H9 (cell line): ENCODE results near the gene HIC1. TPM values are rescaled to one million over a fixed set of nuclear protein-coding genes. Genes with fewer than 3 reads are reported as not detected.

Source experiments
- DNase-seq: peaks from one replicate; pipeline ENCODE4 v3.0.0-alpha.2; 2017
- H2AFZ ChIP-seq: one replicate; pipeline ENCODE4 v1.6.1; 2013; ENCODE audit warnings: mild to moderate bottlenecking, low read length, control low read depth, moderate library complexity
- H2AK5ac ChIP-seq: 2 replicates; pipeline ENCODE4 v1.6.1; 2013; ENCODE audit warnings: low read length, control low read depth, mixed read lengths; ENCODE audit not compliant: insufficient read length
- H2BK120ac ChIP-seq: one replicate; pipeline ENCODE4 v1.6.1; 2013; ENCODE audit warnings: low read depth, mild to moderate bottlenecking, low read length, control low read depth, inconsistent platforms; ENCODE audit not compliant: poor library complexity, severe bottlenecking
- H2BK12ac ChIP-seq: 2 replicates; pipeline ENCODE4 v1.6.1; 2013; ENCODE audit warnings: low read length, control low read depth, mixed read lengths, low read depth; ENCODE audit not compliant: insufficient read length
- H2BK15ac ChIP-seq: 2 replicates; pipeline ENCODE4 v1.6.1; 2013; ENCODE audit warnings: low read depth, low read length, control low read depth
- H2BK20ac ChIP-seq: one replicate; pipeline ENCODE4 v1.6.1; 2013; ENCODE audit warnings: low read depth, mild to moderate bottlenecking, low read length, control low read depth, inconsistent platforms; ENCODE audit not compliant: poor library complexity, severe bottlenecking
- H2BK5ac ChIP-seq: 2 replicates; pipeline ENCODE4 v1.6.1; 2013; ENCODE audit warnings: low read length, control low read depth, mixed read lengths; ENCODE audit not compliant: insufficient read length
- H3K14ac ChIP-seq: 2 replicates; pipeline ENCODE4 v1.6.1; 2013; ENCODE audit warnings: low read length, control low read depth; ENCODE audit not compliant: insufficient read depth
- H3K18ac ChIP-seq: 2 replicates; pipeline ENCODE4 v1.6.1; 2013; ENCODE audit warnings: low read depth, mild to moderate bottlenecking, mixed read lengths, low read length, control low read depth; ENCODE audit not compliant: insufficient read length
- H3K23ac ChIP-seq: 2 replicates; pipeline ENCODE4 v1.6.1; 2013; ENCODE audit warnings: low read length, control low read depth, mixed read lengths, low read depth; ENCODE audit not compliant: insufficient read length
- H3K23me2 ChIP-seq: 2 replicates; pipeline ENCODE4 v1.6.1; 2013; ENCODE audit warnings: low read depth, mild to moderate bottlenecking, mixed read lengths, low read length, control low read depth; ENCODE audit not compliant: insufficient read length, poor library complexity, severe bottlenecking
- H3K27ac ChIP-seq: 2 replicates; pipeline ENCODE4 v1.5.1; 2013; ENCODE audit warnings: low read length, control low read depth, mixed read lengths, low read depth; ENCODE audit not compliant: insufficient read length
- H3K27me3 ChIP-seq: 2 replicates; pipeline ENCODE4 v1.6.1; 2013; ENCODE audit warnings: low read length, control low read depth, inconsistent platforms; ENCODE audit not compliant: insufficient read depth
- H3K4ac ChIP-seq: 2 replicates; pipeline ENCODE4 v1.6.1; 2013; ENCODE audit warnings: low read depth, mild to moderate bottlenecking, control low read depth, inconsistent platforms, low read length, moderate library complexity
- H3K4me1 ChIP-seq: 2 replicates; pipeline ENCODE4 v1.6.1; 2013; ENCODE audit warnings: low read length, control low read depth, inconsistent platforms; ENCODE audit not compliant: insufficient read depth
- H3K4me2 ChIP-seq: 2 replicates; pipeline ENCODE4 v1.6.1; 2013; ENCODE audit warnings: low read length, control low read depth, mixed read lengths; ENCODE audit not compliant: insufficient read length, insufficient read depth
- H3K56ac ChIP-seq: 2 replicates; pipeline ENCODE4 v1.6.1; 2013; ENCODE audit warnings: low read depth, mild to moderate bottlenecking, mixed read lengths, low read length, control low read depth; ENCODE audit not compliant: insufficient read length
- H3K79me1 ChIP-seq: 2 replicates; pipeline ENCODE4 v1.6.1; 2013; ENCODE audit warnings: low read depth, mild to moderate bottlenecking, moderate library complexity, low read length, control low read depth, inconsistent platforms; ENCODE audit not compliant: insufficient read depth, poor library complexity, severe bottlenecking
- H3K79me2 ChIP-seq: 2 replicates; pipeline ENCODE4 v1.6.1; 2013; ENCODE audit warnings: low read length, control low read depth, inconsistent platforms; ENCODE audit not compliant: insufficient read depth
- H3K9ac ChIP-seq: 2 replicates; pipeline ENCODE4 v1.6.1; 2013; ENCODE audit warnings: low read length, control low read depth, mixed read lengths; ENCODE audit not compliant: insufficient read length; ENCODE audit errors: extremely low read depth
- H3K9me3 ChIP-seq: one replicate; pipeline ENCODE4 v1.6.1; 2013; ENCODE audit warnings: low read depth, low read length, inconsistent platforms; ENCODE audit not compliant: control insufficient read depth
- H3T11ph ChIP-seq: one replicate; pipeline ENCODE4 v1.6.1; 2013; ENCODE audit warnings: mild to moderate bottlenecking, low read length, control low read depth, inconsistent platforms
- H4K20me1 ChIP-seq: one replicate; pipeline ENCODE4 v1.6.1; 2013; ENCODE audit not compliant: control insufficient read depth, insufficient read length, insufficient read depth
- H4K5ac ChIP-seq: 2 replicates; pipeline ENCODE4 v1.6.1; 2013; ENCODE audit warnings: low read depth, mild to moderate bottlenecking, mixed read lengths, low read length, control low read depth; ENCODE audit not compliant: insufficient read length
- H4K8ac ChIP-seq: replicated peaks from 2 replicates; pipeline ENCODE4 v1.6.1; 2013; ENCODE audit warnings: low read length, control low read depth, mixed read lengths, low read depth; ENCODE audit not compliant: insufficient read length
- H4K91ac ChIP-seq: 2 replicates; pipeline ENCODE4 v1.6.1; 2013; ENCODE audit warnings: low read depth, mild to moderate bottlenecking, moderate library complexity, mixed read lengths, low read length, control low read depth; ENCODE audit not compliant: insufficient read length
- H3K27ac Mint-ChIP-seq, 3 experiments: 2 replicates in 2 of 3; 3 replicates in 1 of 3; pipeline ENCODE4 v1.8.0; 2020 to 2021; ENCODE audit warnings: mixed read lengths in 3 of 3, mild to moderate bottlenecking in 1 of 3, moderate library complexity in 1 of 3
- H3K27me3 Mint-ChIP-seq: 2 replicates; pipeline ENCODE4 v1.8.0; 2021; ENCODE audit warnings: low read depth, mild to moderate bottlenecking, moderate library complexity, mixed read lengths
- H3K36me3 Mint-ChIP-seq, 3 experiments: 2 replicates in 2 of 3; 3 replicates in 1 of 3; pipeline ENCODE4 v1.8.0; 2020 to 2021; ENCODE audit warnings: low read depth in 3 of 3, mixed read lengths in 3 of 3; ENCODE audit not compliant: insufficient read depth in 1 of 3
- H3K4me1 Mint-ChIP-seq, 2 experiments: 2 replicates each; pipeline ENCODE4 v1.8.0; 2020; ENCODE audit warnings: mixed read lengths in 2 of 2
- H3K4me3 Mint-ChIP-seq, 2 experiments: 2 replicates in 1 of 2; 3 replicates in 1 of 2; pipeline ENCODE4 v1.8.0; 2020 to 2021; ENCODE audit warnings: mild to moderate bottlenecking in 2 of 2, mixed read lengths in 2 of 2, moderate library complexity in 1 of 2
- H3K9me3 Mint-ChIP-seq, 2 experiments: 2 replicates in 1 of 2; 3 replicates in 1 of 2; pipeline ENCODE4 v1.8.0; 2020; ENCODE audit warnings: mild to moderate bottlenecking in 2 of 2, mixed read lengths in 2 of 2, moderate library complexity in 1 of 2
- CTCF ChIP-seq: fragments of 200-600 bp; sonication (generic); conservative IDR thresholded peaks from 3 replicates; pipeline ENCODE4 v1.8.0; 2021; ENCODE audit warnings: antibody characterized with exemption, mild to moderate bottlenecking
- WGBS: extraction: QIAGEN DNeasy Blood & Tissue Kit; methylation state at CpG from one replicate; pipeline ENCODE4 v1.1.7; 2013; ENCODE audit warnings: missing lambda C conversion rate, low lambda C conversion rate, mixed read lengths; ENCODE audit not compliant: insufficient read length; ENCODE audit errors: extremely low coverage; 5-methylcytosine and 5-hydroxymethylcytosine counted together
- total RNA-seq: library from RNA; stranded (reverse); gene quantifications from 2 replicates; pipeline ENCODE4 v1.2.1, GENCODE V29; 2021

HIC1 gene
- total RNA-seq, 1 experiment from 2014 or later, result 1.8 TPM

DNA sequence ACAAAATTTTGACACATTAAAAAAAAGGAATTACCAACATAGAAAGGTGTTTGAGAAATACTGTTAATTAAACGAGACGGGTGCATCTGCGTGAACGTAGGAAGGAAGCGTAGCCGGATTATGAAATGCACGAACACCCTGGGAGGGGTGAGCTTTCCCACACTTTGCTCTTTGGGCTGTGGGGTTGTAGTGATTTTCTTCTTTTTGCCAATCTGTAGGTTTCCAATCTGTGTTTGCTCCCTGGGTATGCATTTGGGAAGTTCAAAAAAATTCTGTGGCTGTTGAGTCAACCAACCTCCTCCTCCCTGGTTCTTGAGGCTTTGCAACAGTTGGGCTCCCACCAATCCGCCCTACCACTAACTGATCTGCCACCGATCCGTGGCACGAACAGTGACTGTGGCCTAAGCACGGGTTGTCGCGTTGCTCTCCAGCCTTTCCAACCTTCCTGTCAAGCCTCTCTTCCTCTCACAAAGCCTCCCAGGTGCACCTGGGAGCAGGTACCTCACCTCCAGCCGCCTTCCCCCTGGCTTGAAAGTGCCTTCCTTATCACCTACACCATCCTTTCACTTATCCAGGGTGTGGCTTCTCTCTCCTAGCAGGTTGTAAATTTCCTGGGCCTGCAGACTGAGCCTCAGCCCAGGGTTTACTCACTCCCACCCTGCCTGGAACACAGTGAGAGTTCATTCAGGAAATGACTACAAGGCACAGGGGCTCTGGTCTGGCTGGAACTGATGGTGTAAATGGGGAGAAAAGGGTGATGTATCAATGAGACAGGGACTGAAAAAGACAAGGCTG lies 46.4 kb upstream of the HIC1 start:
- no CpG with 5 or more reads among the region's 15 CpGs for WGBS
- H4K5ac ChIP-seq, result peak overlapping the region; percentile 91
- no peak overlapping the region for H3K4me2 ChIP-seq
- H2BK5ac ChIP-seq, result no peak overlapping the region
- DNase-seq, result no peak
- no peak overlapping the region for H3K27ac ChIP-seq
- no peak overlapping the region for H3K9ac ChIP-seq
- H3K56ac ChIP-seq, result no peak overlapping the region
- no peak overlapping the region for H2AK5ac ChIP-seq
- H3T11ph ChIP-seq, result no peak overlapping the region
- no peak overlapping the region for H4K8ac ChIP-seq
- H3K27me3 Mint-ChIP-seq, result peaks cover 48% of the 10 kb centered on the region
- H3K4me1 ChIP-seq, result no peaks in the 10 kb centered on the region; the same call in 1 of the 2 replicates
- H2BK20ac ChIP-seq, result no peak overlapping the region
- H3K79me1 ChIP-seq, result no peaks in the 10 kb centered on the region
- no peak overlapping the region for H2BK120ac ChIP-seq
- no peak overlapping the region for H3K4ac ChIP-seq
- H3K4me1 Mint-ChIP-seq, result peaks cover 14 to 15% of the 10 kb centered on the region in 2 experiments
- no peak overlapping the region for H3K23ac ChIP-seq
- TF ChIP-seq CTCF, result no peak
- H3K79me2 ChIP-seq, result no peaks in the 10 kb centered on the region
- H3K36me3 Mint-ChIP-seq, result no peaks in the 10 kb centered on the region
- H4K91ac ChIP-seq, result no peak overlapping the region
- no peak overlapping the region for H3K27ac Mint-ChIP-seq
- no peaks in the 10 kb centered on the region for H4K20me1 ChIP-seq
- H3K27me3 ChIP-seq, result no peaks in the 10 kb centered on the region; the same call in 1 of the 2 replicates
- no peak overlapping the region for H2AFZ ChIP-seq
- H3K9me3 Mint-ChIP-seq, result no peaks in the 10 kb centered on the region; a peak in 1 of 5 replicates
- no peak overlapping the region for H2BK15ac ChIP-seq
- H3K9me3 ChIP-seq, result no peaks in the 10 kb centered on the region
- H2BK12ac ChIP-seq, result no peak overlapping the region
- H3K14ac ChIP-seq, result no peak overlapping the region
- no peak overlapping the region for H3K18ac ChIP-seq
- H3K23me2 ChIP-seq, result no peaks in the 10 kb centered on the region
- no peak overlapping the region for H3K4me3 Mint-ChIP-seq
